GM15510 (cell line): ENCODE results near the gene SEMA3B.

Source experiments
- POLR2A ChIP-seq: IDR thresholded peaks from 3 replicates; pipeline ENCODE4 v1.6.1; 2011; ENCODE audit warnings: borderline replicate concordance; ENCODE audit not compliant: insufficient read length; ENCODE audit errors: extremely low read depth

The SEMA3B gene

GRCh38 chr3:50268703-50269451, at the start of gene SEMA3B:
TSS of gene SEMA3B (plus strand) at chr3:50269147. CDS start at chr3:50269241, 94 bp downstream.
- no peak for TF ChIP-seq POLR2A

DNA sequence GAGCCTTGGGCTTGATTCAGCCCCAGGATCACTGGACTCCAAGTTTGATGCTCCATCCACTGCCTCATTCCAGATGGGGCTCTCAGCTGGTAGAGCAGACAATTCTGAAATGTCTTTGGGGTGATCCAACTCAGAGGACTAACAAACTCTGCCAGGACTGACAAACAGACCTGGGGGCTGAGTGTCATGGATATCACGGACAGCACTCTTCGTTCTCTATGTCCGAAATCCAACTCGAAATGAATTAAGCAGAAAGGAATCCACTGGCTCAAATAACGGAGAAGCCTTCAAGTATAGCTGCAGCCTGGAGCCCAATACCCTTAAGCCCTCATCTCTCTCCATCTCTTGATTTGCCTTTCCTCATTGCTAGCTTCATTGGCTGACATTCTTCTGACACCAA, 49.7 kb upstream of the SEMA3B start:
- TF ChIP-seq POLR2A, result no peak

DNA sequence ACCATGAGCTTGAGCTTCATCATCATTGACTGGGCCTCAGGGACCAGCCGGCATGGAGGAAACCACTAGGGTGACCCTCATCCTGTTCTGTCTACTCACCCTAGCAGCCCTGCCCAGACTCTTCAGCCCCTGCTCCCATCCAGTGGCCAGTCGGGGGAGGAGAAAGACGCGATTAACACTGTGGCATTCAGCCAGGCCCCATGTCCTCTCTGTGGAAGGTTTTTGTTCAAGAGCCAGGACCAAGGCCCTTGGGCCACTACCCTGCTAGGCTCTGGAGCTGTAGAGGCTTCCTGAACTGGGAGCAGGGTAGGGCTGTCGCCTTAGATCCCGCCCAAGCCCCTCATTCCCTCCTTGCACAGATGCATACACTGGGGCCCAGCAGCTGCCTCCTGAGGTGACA, 48.8 kb upstream of the SEMA3B start:
- no peak for TF ChIP-seq POLR2A

DNA sequence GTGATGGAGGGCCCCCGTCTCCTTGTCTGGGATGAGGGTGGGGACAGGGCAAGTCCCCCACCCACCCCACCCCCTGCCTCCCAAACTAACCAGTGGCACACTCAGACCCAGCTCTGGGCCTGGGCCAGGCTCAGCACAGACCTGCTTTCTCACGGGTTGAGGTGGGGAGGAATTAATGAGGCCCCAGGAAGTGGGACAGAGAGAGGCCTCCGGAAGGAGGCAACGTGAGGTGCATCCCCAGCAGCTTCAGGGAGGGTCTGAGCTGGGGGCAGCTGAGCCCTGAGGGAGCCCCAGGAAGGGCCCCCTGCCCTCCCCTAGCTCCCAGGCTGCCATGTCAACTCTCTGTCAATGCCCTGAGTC, 47.9 kb upstream of the SEMA3B start:
- TF ChIP-seq POLR2A, result no peak

- TF ChIP-seq POLR2A, result no peak
Observed at GRCh38 chr3:50221411-50222168, 47.4 kb upstream of the SEMA3B start.

- no peak for TF ChIP-seq POLR2A
Observed at GRCh38 chr3:50222169-50222528, 46.8 kb upstream of the SEMA3B start.

DNA sequence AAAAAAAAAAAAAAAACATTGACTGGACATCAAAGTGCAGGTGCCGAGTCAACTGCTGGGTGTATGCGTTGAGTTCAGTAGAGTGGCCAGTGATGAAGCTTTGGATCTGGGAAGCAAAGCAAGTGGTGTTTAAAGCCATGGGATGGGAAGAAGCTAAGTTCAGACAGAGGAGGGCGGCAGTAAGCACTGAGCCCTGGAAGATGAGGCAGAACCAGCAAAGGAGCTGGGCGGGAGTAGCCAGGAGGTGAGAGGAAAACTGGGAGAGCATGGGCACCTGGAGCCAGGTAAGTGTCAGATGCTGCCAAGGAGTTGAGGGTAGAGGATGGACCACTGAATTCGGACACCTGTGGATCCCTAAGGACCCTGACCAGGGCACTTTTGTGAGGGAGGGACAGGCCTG, 44.3 kb upstream of the SEMA3B start:
- TF ChIP-seq POLR2A, result no peak

DNA sequence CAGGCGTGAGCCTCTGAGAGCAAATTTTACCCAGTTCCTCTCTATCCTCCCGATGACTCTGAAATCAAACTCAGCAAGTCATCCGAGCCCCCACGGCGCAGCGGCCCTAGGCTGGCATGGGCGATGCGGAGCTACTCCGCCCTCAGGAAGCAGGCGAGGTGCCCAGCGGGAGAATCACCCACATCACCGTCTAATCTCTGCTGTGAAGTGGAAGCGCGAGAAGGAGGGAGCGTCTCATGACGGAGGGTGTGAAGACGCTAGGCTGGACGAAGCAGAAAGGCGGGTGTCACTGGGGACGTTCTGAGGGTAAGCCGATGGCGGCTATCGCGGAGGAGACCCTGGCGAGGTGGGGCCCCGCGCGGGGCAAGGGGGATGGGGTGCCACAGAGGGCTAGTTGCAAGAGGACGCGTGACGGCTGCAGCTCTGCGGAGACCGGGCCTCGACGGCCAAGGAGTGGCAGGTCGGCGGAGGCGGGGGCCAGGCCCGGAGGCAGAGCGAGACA, 42.0 kb upstream of the SEMA3B start:
- no peak for TF ChIP-seq POLR2A

- peak; percentile 68 for TF ChIP-seq POLR2A
Observed at GRCh38 chr3:50227390-50228183, 41.4 kb upstream of the SEMA3B start.

DNA sequence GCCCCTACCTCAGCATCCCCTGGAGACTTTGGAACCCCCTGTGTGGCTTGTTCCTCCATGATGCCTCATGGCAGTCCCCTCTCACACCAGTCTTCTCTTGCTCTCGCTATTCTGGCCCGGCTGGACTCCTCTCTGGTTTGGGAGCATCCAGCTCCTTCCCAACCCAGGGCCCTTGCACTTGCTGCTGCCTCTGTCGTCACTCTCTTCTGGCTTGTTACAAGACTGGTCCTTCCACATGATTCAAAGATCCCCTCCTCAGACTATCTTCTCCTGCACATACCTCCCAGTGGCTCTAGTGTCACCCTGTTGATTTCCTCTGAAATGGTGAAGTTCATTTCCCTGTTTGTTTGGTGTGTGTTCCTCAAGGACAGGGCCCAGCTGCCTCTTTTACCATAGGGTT, 39.5 kb upstream of the SEMA3B start:
- no peak for TF ChIP-seq POLR2A

GRCh38 chr3:50230104-50230793, 38.7 kb upstream of the SEMA3B start:
- no peak for TF ChIP-seq POLR2A

DNA sequence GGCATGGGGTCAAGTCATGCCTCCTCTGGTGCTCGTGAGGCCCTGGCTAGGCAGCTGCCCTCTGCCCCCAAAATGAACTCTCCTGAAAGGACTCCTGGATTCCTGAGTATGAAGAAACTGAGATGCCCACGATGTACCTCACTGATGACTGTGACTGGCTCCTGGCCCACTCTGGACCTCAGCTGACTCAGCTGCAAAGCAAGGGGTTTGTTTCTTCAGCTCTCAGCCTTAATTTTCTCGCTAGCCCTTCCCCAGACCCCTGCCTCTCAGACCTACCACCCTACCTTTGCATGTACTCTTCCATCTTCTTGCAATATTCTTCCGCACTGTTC, 38.2 kb upstream of the SEMA3B start:
- TF ChIP-seq POLR2A, result no peak

DNA sequence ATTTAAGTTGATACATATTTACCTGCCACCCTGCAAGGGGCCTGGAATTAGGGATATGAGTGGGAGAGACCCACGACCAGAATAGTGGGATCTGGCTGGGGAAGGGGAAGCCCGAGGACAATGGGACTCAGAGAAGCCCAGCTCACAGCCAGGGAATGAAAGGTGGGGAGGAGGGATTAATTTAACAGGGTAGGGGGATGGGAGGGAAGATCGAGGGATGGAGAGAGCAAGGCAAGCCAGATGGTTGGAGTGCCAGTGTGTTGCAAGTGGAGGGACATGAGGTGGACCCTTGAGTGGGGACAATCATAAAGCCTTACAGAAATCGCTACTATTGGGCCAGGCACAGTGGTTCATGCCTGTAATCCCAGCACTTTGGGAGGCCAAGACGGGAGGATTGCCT, 37.4 kb upstream of the SEMA3B start:
- TF ChIP-seq POLR2A, result no peak

DNA sequence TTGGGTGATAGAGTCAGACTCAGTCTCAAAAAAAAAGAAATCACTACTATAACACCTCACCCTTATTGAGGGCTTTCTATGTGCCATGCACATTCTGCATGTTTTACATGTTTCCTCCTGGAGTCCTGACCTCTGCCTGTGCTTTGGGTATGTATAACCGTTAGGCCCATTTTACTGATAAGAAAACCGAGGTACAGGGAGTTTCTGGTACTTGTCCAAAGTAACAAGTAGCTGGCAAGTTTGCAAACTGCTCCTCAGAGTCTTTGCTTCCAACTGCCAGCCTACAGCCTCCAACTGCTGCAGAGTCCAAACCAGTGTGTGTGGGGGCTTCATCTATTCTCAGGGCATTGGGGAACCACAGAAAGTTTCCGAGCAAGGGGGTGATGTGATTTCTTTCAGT, 36.6 kb upstream of the SEMA3B start:
- TF ChIP-seq POLR2A, result no peak

- TF ChIP-seq POLR2A, result no peak
Observed at GRCh38 chr3:50233176-50233575, 35.8 kb upstream of the SEMA3B start.
